Activated naive CD4-positive, alpha-beta T cell treated with anti-CD3 and anti-CD28 coated beads, Interleukin-2, amount 50 U/mL, for 16 hours (primary cell): Measurements from ENCODE around the gene UBL7.
"Not testable (repeated sequence)": the region's sequence is repeated elsewhere in the genome, so short reads cannot be mapped to it uniquely, and the experiment has no call there.

Experiments used
- DNase-seq: peaks from one replicate; pipeline ENCODE4 v3.0.0-alpha.2; 2020

Gene UBL7, protein sequence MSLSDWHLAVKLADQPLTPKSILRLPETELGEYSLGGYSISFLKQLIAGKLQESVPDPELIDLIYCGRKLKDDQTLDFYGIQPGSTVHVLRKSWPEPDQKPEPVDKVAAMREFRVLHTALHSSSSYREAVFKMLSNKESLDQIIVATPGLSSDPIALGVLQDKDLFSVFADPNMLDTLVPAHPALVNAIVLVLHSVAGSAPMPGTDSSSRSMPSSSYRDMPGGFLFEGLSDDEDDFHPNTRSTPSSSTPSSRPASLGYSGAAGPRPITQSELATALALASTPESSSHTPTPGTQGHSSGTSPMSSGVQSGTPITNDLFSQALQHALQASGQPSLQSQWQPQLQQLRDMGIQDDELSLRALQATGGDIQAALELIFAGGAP

GRCh38 chr15:74460871-74461846 is at the start of gene UBL7:
Gene UBL7, minus strand, starts transcription at chr15:74461160. Its CDS starts 2,293 bp downstream, at chr15:74458867.
- peak; percentile 97 for DNase-seq

- no peak for DNase-seq
Observed at GRCh38 chr15:74506515-74506840, 45.5 kb upstream of the UBL7 start.

DNA sequence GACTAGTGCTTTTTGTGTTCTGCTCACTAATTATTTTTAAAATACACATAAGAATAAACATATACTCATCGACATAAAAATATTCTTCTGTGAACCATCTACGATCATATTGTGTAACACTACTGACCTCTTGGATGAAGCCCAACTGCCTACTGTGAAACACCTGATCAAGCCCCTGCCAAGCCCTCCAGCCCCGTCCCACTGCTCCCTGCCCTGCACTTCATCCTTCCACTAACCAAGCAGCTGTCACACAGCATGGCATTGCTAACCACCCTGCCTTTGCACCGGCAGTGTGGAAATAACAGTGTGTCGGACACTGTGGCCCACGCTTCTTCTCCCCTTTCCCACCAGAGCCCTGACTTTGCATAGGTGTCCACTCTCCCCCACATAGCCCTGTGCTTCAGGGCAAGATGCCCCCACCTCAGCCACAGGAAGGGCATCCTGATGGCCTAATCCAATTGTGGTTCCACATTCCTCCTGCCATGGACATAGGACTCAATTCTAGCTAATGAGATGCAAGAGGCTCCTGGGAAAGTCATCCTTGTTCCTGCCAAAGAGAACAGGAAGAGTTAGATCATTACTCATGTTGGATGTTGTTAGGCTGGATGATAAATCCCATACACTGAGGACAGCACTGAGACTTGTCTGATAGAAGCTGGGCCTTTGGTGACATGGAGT is 45.0 kb upstream of the UBL7 start:
- DNase-seq, result no peak

GRCh38 chr15:74504836-74505235 is 43.9 kb upstream of the UBL7 start:
- DNase-seq, result no peak

DNA sequence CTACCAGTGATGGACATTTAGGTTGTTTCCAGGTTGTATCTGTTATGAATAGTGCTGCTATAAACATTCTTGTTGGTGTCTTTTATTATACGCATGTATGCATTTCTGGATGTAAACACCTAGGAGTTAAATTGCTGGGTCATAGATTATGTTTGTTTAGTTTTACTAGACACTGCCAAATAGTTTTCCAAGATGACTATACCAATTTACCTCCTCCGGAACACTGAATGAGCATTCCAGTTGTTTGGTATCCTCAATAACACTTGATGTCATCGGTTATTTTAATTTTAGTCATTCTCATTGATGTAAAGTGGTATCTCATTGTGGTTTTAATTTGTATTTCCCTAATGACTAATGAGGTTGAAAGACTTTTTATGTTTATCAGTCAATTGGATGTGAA is 43.5 kb upstream of the UBL7 start:
- no peak for DNase-seq

- DNase-seq, result no peak
Observed at GRCh38 chr15:74502301-74502700, 41.3 kb upstream of the UBL7 start.

DNA sequence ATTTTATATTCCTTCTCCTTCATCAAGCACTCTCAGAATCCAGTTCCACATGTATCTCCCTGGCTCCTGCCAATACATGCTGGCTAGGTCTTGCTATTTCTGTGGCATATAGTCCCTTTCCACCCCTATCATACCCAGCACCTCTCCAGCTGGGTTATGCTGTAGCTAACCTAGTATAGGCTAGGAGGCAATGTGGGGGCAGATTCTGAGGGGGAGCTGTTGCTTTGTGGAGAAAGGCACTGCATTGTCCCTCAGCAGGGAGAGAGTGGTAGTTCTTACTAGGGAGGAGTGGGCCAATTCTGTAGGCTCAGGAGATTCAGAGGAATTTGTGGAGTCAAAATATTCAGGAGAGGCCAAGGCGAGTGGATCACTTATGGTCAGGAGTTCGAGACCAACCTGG is 39.4 kb upstream of the UBL7 start:
- DNase-seq, result no peak

- DNase-seq, result no peak
Observed at GRCh38 chr15:74499366-74499765, 38.4 kb upstream of the UBL7 start.

DNA sequence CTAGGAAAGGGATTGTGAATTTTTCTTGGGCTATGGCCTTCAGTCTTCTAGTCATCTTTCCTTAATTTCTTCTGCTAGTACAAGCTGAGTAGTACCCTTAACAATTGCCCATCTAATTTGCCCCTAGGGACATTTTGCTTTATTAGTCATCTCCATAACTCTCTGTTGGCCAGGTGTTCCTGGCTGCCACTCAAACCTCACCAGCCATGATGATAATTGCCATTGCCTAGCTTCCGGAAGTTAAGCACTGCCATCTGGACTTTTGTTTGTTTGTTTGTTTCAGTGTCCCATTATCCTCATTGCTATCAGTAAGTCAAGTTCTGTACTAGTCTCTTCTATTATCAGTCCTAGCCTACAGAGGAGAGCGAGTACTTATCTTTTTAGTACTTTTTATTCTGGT is 36.6 kb upstream of the UBL7 start:
- no peak for DNase-seq

- DNase-seq, result no peak
Observed at GRCh38 chr15:74496648-74497047, 35.7 kb upstream of the UBL7 start.

- DNase-seq, result no peak
Observed at GRCh38 chr15:74490339-74490689, 29.4 kb upstream of the UBL7 start.

- DNase-seq, result peak; percentile 81
Observed at GRCh38 chr15:74489518-74490338, 28.8 kb upstream of the UBL7 start.

DNA sequence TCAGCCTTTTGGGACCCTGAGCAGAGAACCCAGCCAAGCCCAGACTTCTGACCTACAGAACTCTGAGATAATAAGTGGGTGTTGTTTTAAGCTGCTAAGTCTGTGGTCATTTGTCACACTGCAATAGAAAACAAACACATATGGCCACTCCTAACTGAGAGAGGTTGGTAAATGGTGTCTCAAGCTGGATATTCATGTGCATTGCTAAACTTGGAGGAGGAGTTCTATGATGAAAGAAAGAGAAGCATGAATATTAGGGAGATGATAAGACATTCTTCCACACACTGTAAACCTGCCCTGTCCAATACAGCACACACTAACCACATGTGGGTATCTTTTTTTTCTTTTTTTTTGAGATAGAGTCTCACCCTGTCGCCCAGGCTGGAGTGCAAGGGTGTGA is 27.8 kb upstream of the UBL7 start:
- DNase-seq, result no peak

DNA sequence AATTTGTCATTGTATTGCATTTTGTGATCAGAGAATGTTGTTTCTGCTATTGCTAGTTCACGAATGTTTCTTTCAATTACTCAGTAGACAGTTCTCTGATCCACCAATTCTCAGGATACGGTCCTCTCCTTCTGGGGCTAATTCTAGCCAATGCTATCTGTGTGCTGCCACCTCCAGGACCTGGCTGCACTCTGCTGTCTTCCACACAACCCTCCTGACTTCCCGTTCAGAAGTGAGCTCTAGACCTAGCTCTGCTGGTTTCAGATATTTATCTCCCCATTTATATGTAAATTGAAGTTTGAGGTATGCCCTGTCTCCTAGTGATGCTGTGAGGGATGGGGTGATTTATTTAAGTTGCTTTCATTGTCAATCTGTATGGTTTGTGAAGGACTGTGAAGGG is 21.7 kb upstream of the UBL7 start:
- no peak for DNase-seq

DNA sequence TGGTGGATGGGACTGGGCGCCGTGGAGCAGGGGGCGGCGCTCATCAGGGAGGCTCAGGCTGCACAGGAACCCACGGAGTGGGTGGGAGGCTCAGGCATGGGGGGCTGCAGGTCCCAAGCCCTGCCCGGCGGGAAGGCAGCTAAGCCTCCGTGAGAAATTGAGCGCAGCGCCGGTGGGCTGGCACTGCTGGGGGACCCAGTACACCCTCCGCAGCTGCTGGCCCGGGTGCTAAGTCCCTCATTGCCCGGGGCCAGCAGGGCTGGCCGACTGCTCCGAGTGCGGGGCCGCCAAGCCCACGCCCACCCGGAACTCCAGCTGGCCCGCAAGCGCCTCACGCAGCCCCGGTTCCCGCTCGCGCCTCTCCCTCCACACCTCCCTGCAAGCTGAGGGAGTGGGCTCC is 19.4 kb upstream of the UBL7 start:
- DNase-seq, result not testable (repeated sequence)

DNA sequence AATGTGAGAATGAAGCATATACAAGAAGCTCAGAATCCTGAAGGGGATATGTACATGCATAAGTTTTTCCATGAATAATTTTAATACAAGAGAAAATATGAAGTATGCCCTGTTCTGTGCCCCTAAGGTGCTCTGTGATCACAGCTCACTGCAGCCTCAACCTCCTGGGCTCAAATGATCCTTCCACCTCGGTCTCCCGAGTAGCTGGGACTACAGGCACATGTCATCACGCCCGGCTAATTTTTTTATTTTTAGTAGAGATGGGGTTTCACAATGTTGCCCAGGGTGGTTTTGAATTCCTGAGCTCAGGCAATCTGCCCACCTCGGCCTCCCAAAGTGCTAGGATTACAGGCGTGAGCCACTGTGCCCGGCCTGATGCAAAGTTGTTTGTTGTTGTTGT is 10.7 kb upstream of the UBL7 start:
- DNase-seq, result not testable (repeated sequence)

GRCh38 chr15:74470631-74471395 is 9.9 kb upstream of the UBL7 start:
- DNase-seq, result no peak

DNA sequence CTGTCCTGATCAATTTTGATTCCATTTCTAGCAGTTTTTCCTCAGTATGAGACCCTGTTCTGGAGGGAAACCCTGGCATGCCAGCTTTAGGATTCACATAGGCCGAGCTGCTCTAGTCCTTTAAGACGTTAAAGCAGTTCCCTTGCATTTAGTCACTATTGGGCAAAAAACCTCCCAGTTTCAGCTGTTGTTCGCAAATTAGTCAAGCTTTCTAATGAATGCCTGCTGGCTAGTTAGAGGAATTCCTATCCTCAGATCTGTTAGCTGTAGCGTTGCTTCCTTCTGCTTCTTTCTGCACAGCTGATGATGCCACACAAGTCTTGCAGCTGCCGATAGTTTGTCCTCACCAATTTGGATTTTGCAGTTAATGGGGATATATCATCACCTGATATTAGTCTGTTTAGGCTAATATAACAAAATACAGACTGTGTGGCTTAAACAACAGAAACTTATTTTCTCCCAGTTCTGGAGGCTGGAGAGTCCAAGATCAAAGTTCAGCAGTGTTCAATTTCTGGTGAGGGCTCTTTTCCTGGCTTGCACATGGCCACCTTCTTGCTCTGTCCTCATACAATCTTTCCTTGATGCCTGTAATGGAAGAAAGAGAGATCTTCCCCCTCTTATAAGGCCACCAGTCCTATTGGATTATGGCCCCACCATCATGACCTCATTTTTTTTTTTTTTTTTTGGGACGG is 7.5 kb upstream of the UBL7 start:
- no peak for DNase-seq

GRCh38 chr15:74466570-74466969 is 5.6 kb upstream of the UBL7 start:
- no peak for DNase-seq

GRCh38 chr15:74464897-74465296 is 3.9 kb upstream of the UBL7 start:
- no peak for DNase-seq

DNA sequence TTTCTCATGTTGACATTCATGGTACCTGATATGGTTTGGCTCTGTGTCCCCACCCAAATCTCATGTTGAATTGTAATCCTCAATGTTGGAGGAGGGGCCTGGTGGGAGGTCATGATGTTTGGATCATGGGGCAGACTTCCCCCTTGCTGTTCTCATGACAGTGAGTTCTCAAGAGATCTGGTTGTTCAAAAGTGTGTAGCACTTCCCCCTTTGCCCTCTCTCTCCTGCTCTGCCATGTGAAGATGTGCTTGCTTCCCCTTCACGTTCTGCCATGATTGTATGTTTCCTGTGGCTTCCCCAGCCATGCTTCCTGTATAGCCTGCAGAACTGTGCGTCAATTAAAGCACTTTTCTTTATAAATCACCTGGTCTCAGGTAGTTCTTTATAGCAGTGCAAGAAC is 3.3 kb upstream of the UBL7 start:
- no peak for DNase-seq
